Measurements from ENCODE around the gene PRR20G.

DNA sequence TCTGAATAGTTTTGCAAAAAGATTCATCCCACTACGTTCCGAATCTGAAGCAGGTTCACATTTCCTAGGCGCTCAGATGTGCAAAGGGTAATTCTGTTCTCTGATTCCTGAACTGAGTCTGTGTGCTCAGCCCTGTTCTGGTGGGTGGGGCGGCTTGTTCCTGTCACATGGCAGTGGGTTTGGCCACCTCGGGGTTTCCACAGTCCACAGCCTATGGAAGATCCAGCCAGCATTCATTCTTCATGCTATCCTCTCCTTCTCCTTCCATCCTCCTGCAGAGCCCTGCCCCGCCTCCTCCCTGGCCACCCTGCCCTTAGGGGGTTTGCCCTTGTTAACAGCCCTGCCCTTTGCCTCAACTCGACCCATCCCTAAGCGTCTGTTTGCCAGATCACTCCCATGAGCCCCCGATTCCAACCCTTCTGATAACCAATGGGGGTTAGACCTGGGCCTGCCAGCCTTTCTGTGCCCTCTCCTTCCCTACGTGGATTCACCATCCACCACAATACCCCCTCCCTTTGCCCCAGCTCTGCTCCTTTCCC is 31.0 kb downstream of the PRR20G start:
- TF ChIP-seq, protein P1, sequence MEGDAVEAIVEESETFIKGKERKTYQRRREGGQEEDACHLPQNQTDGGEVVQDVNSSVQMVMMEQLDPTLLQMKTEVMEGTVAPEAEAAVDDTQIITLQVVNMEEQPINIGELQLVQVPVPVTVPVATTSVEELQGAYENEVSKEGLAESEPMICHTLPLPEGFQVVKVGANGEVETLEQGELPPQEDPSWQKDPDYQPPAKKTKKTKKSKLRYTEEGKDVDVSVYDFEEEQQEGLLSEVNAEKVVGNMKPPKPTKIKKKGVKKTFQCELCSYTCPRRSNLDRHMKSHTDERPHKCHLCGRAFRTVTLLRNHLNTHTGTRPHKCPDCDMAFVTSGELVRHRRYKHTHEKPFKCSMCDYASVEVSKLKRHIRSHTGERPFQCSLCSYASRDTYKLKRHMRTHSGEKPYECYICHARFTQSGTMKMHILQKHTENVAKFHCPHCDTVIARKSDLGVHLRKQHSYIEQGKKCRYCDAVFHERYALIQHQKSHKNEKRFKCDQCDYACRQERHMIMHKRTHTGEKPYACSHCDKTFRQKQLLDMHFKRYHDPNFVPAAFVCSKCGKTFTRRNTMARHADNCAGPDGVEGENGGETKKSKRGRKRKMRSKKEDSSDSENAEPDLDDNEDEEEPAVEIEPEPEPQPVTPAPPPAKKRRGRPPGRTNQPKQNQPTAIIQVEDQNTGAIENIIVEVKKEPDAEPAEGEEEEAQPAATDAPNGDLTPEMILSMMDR (IDR thresholded peaks at IDR 0.05; ENCODE audit: low read depth, low read length, poor library complexity, severe bottlenecking), result no peak
- TF ChIP-seq EZH2phosphoT487 (IDR thresholded peaks at IDR 0.05; ENCODE audit: borderline replicate concordance, low read length), result no peak
